HG03025 (cell line): ENCODE results near the gene CCL26.

ENCODE experiments used
- ATAC-seq: cut with Tn5 transposase; IDR thresholded peaks from one replicate; pipeline ENCODE4 v1.9.1; 2021; ENCODE audit warnings: mild to moderate bottlenecking, moderate library complexity; ENCODE audit not compliant: unreplicated experiment, low FRiP score

CCL26 gene

GRCh38 chr7:75772081-75773077, at the start of gene CCL26:
CCL26 (minus strand) TSS chr7:75772211; CDS start chr7:75772176, 35 bp downstream.
- ATAC-seq: no peak

- no peak for ATAC-seq
These were observed 48.7 kb upstream of the CCL26 start for GRCh38 chr7:75820688-75821087.

GRCh38 chr7:75819711-75820110, 47.7 kb upstream of the CCL26 start:
- no peak for ATAC-seq

GRCh38 chr7:75818472-75818871, 46.5 kb upstream of the CCL26 start:
- no peak for ATAC-seq

GRCh38 chr7:75817116-75817515, 45.1 kb upstream of the CCL26 start:
- no peak for ATAC-seq

GRCh38 chr7:75815418-75816064, 43.5 kb upstream of the CCL26 start:
- ATAC-seq: no peak

GRCh38 chr7:75814407-75814947, 42.5 kb upstream of the CCL26 start:
- no peak for ATAC-seq

GRCh38 chr7:75813781-75814236, 41.8 kb upstream of the CCL26 start, which contains the start of gene CCL24:
CCL24 (minus strand) TSS chr7:75813806; CDS start chr7:75813715, 91 bp downstream.
- ATAC-seq: no peak

GRCh38 chr7:75813084-75813483, 41.1 kb upstream of the CCL26 start:
- ATAC-seq: no peak

GRCh38 chr7:75811894-75812678, 40.1 kb upstream of the CCL26 start:
- ATAC-seq: no peak

GRCh38 chr7:75809396-75809795, 37.4 kb upstream of the CCL26 start:
- no peak for ATAC-seq

GRCh38 chr7:75808106-75808505, 36.1 kb upstream of the CCL26 start:
- ATAC-seq: no peak

GRCh38 chr7:75807452-75807851, 35.4 kb upstream of the CCL26 start:
- ATAC-seq: no peak

GRCh38 chr7:75806560-75807307, 34.7 kb upstream of the CCL26 start:
- ATAC-seq: no peak

- no peak for ATAC-seq
These were observed 32.7 kb upstream of the CCL26 start for GRCh38 chr7:75804705-75805104.

- no peak for ATAC-seq
These were observed 32.0 kb upstream of the CCL26 start for GRCh38 chr7:75804004-75804403.

GRCh38 chr7:75802552-75802821, 30.5 kb upstream of the CCL26 start:
- no peak for ATAC-seq

GRCh38 chr7:75798770-75799169, 26.8 kb upstream of the CCL26 start:
- no peak for ATAC-seq

GRCh38 chr7:75796420-75796819, 24.4 kb upstream of the CCL26 start:
- no peak for ATAC-seq

- ATAC-seq: no peak
These were observed 23.8 kb upstream of the CCL26 start for GRCh38 chr7:75795831-75796285.
